Measurements from ENCODE around the gene SPAG17. TPM values are rescaled to one million over a fixed set of nuclear protein-coding genes. Genes with fewer than 3 reads are reported as not detected.

SPAG17 gene
- total and polyA plus RNA-seq, 2 of the 13 experiments (the other 11 are each of a cell fraction or from before 2014, with no cell fraction given), result not detected

DNA sequence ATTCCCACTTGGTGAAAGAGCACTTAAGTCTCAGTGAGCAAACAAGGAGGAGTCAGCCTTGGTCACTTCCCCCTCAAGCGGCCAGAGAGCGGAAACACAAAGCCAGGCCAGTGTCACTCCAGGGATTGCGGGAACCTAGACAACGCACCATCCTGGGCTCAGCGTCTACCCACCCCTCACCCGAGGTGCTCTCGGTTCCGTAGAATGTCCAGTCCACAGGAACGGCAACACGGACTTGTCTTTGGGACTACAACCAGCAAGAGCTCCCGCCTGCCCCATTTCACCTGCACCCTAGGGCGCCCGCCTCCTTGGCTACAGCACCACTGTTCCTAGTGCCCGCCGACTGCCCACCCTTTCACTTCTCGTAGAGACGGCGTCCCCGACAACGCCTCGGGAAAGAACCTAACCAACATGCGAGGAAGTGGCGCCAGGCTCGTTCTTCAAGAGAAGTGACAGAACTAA, 256.1 kb downstream of the SPAG17 start (continued):
- TF ChIP-seq ZBTB1 (CRISPR knock-in tag; IDR thresholded peaks at IDR 0.05; ENCODE audit: borderline replicate concordance) (no peak), ZNF563 (CRISPR knock-in tag; IDR thresholded peaks at IDR 0.05) (no peak), ATF5 (CRISPR knock-in tag; IDR thresholded peaks at IDR 0.05; ENCODE audit: low read depth) (no peak), HNRNPK (IDR thresholded peaks at IDR 0.05; ENCODE audit: low read depth, low read length, poor library complexity, severe bottlenecking) (no peak), ZNF772 (CRISPR knock-in tag; IDR thresholded peaks at IDR 0.05) (peak; percentile 50; the same call in 1 of the 2 replicates), ZNF451 (CRISPR knock-in tag; IDR thresholded peaks at IDR 0.05) (no peak), ZNF564 (CRISPR knock-in tag; IDR thresholded peaks at IDR 0.05) (0 out of 2 replicates have a peak, but pooled peaks have one; percentile 5), JUNB (CRISPR knock-in tag; IDR thresholded peaks at IDR 0.05; ENCODE audit: borderline replicate concordance) (no peak), XRCC5 (optimal IDR thresholded peaks at IDR 0.05; ENCODE audit: low read length) (peak; percentile 49), ZNF317 (CRISPR knock-in tag; IDR thresholded peaks at IDR 0.05) (0 out of 2 replicates have a peak, but pooled peaks have one; percentile 27), TMF1 (CRISPR knock-in tag; IDR thresholded peaks at IDR 0.05; ENCODE audit: low read depth) (no peak), NR2F6 (IDR thresholded peaks at IDR 0.05) (no peak), NR2F6 (CRISPR knock-in tag; IDR thresholded peaks at IDR 0.05) (no peak), ZBTB7B (CRISPR knock-in tag; IDR thresholded peaks at IDR 0.05) (no peak), NR2F1 (CRISPR knock-in tag; IDR thresholded peaks at IDR 0.05) (no peak), SAFB2 (CRISPR knock-in tag; IDR thresholded peaks at IDR 0.05; ENCODE audit: borderline replicate concordance, low read depth) (no peak; the same call in 1 of the 2 replicates), MTF1 (CRISPR knock-in tag; IDR thresholded peaks at IDR 0.05) (no peak), CENPX (CRISPR knock-in tag; IDR thresholded peaks at IDR 0.05) (no peak), CENPT (CRISPR knock-in tag; IDR thresholded peaks at IDR 0.05; ENCODE audit: low read depth) (no peak), ZNF124 (CRISPR knock-in tag; IDR thresholded peaks at IDR 0.05) (no peak), ZBTB3 (CRISPR knock-in tag; IDR thresholded peaks at IDR 0.05; ENCODE audit: borderline replicate concordance, low read depth) (no peak), ZNF3 (CRISPR knock-in tag; IDR thresholded peaks at IDR 0.05) (no peak), MIER2 (CRISPR knock-in tag; IDR thresholded peaks at IDR 0.05) (no peak), AKAP8 (CRISPR knock-in tag; IDR thresholded peaks at IDR 0.05) (peak; percentile 42; the same call in 1 of the 2 replicates), SNRNP70 (IDR thresholded peaks at IDR 0.05; ENCODE audit: low read depth, low read length) (no peak), ZNF713 (CRISPR knock-in tag; IDR thresholded peaks at IDR 0.05) (no peak)
- TF ChIP-seq, protein P1, sequence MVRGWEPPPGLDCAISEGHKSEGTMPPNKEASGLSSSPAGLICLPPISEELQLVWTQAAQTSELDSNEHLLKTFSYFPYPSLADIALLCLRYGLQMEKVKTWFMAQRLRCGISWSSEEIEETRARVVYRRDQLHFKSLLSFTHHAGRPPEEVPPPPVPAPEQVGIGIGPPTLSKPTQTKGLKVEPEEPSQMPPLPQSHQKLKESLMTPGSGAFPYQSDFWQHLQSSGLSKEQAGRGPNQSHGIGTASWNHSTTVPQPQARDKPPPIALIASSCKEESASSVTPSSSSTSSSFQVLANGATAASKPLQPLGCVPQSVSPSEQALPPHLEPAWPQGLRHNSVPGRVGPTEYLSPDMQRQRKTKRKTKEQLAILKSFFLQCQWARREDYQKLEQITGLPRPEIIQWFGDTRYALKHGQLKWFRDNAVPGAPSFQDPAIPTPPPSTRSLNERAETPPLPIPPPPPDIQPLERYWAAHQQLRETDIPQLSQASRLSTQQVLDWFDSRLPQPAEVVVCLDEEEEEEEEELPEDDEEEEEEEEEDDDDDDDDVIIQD (CRISPR knock-in tag; IDR thresholded peaks at IDR 0.05; ENCODE audit: low read depth), result no peak
- TF ChIP-seq, protein P2, sequence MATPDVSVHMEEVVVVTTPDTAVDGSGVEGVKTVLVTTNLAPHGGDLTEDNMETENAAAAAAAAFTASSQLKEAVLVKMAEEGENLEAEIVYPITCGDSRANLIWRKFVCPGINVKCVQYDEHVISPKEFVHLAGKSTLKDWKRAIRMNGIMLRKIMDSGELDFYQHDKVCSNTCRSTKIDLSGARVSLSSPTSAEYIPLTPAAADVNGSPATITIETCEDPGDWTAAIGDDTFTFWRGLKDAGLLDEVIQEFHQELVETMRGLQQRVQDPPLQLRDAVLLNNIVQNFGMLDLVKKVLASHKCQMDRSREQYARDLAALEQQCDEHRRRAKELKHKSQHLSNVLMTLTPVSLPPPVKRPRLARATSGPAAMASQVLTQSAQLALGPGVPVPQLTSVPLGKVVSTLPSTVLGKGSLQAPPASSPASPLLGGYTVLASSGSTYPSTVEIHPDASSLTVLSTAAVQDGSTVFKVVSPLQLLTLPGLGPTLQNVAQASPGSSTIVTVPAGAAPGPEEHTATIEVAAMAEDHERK (CRISPR knock-in tag; IDR thresholded peaks at IDR 0.05; ENCODE audit: low read depth), result no peak
- TF ChIP-seq, protein P3, sequence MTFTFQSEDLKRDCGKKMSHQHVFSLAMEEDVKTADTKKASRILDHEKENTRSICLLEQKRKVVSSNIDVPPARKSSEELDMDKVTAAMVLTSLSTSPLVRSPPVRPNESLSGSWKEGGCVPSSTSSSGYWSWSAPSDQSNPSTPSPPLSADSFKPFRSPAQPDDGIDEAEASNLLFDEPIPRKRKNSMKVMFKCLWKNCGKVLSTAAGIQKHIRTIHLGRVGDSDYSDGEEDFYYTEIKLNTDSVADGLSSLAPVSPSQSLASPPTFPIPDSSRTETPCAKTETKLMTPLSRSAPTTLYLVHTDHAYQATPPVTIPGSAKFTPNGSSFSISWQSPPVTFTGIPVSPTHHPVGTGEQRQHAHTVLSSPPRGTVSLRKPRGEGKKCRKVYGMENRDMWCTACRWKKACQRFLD (CRISPR knock-in tag; IDR thresholded peaks at IDR 0.05; ENCODE audit: borderline replicate concordance), result no peak
